Stimulated activated memory B cell treated with anti-CD40 and anti-IgM and Interleukin-4, amounts not matched to agents 10 μg/mL and 1 μg/mL and 100 μg/mL, for 72 hours (primary cell): ENCODE measurements around the gene PGBD5.

Experiments used
- ATAC-seq: fragments of 150-1000 bp; cut with Tn5 transposase; 2 replicates; pipeline ENCODE4 v1.10.0; 2021
- H3K27ac Mint-ChIP-seq: one replicate; pipeline ENCODE4 v1.8.0; 2022; ENCODE audit warnings: mild to moderate bottlenecking, mixed read lengths
- H3K27me3 Mint-ChIP-seq: one replicate; pipeline ENCODE4 v1.8.0; 2022; ENCODE audit warnings: mixed read lengths
- H3K36me3 Mint-ChIP-seq: one replicate; pipeline ENCODE4 v1.8.0; 2022; ENCODE audit warnings: mixed read lengths
- H3K4me1 Mint-ChIP-seq: one replicate; pipeline ENCODE4 v1.8.0; 2022; ENCODE audit warnings: mixed read lengths
- H3K4me3 Mint-ChIP-seq: one replicate; pipeline ENCODE4 v1.8.0; 2022; ENCODE audit warnings: mild to moderate bottlenecking, moderate library complexity, mixed read lengths
- H3K9me3 Mint-ChIP-seq: one replicate; pipeline ENCODE4 v1.8.0; 2022; ENCODE audit warnings: mixed read lengths

PGBD5 gene

DNA sequence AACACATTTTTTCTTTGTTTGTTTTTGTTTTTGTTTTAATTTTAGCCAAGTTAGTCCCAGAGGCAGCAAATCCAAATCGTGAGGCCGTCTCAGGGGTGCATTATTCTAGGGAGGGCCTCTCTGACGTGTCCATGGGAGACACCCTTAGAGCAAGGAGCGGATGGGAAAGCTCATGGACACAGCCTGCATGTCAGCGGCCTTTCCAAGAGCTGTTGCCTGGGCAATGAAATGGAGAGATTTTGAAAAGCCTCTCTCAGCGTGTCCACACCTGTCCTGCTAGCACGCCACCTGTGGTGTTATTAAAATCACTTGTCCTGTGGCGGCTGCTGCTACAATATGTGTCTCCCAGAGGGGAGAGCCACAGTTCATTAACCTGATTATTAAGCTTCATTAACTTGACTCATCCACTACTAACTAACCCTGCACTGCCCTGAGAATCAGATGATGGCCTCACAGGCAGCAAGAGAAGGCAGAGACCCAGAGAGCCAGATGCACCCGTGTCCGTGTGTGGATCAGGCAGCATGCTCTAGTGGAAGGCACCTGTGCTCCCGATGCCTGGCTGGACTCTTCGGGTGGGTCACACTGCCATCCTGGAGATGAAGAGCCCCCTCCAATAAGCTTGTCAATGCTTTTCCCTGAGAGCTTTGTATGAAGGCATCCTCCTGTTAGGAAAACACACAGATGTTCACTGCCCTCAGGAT is 133.3 kb downstream of the PGBD5 start:
- Mint-ChIP-seq H3K4me3 (peak overlapping the region; percentile 21), H3K27ac (peak overlapping the region; percentile 68), H3K9me3 (no peaks in the 10 kb centered on the region), H3K27me3 (no peaks in the 10 kb centered on the region), H3K36me3 (no peaks in the 10 kb centered on the region), H3K4me1 (peaks cover 42% of the 10 kb centered on the region)
- no peak for ATAC-seq

DNA sequence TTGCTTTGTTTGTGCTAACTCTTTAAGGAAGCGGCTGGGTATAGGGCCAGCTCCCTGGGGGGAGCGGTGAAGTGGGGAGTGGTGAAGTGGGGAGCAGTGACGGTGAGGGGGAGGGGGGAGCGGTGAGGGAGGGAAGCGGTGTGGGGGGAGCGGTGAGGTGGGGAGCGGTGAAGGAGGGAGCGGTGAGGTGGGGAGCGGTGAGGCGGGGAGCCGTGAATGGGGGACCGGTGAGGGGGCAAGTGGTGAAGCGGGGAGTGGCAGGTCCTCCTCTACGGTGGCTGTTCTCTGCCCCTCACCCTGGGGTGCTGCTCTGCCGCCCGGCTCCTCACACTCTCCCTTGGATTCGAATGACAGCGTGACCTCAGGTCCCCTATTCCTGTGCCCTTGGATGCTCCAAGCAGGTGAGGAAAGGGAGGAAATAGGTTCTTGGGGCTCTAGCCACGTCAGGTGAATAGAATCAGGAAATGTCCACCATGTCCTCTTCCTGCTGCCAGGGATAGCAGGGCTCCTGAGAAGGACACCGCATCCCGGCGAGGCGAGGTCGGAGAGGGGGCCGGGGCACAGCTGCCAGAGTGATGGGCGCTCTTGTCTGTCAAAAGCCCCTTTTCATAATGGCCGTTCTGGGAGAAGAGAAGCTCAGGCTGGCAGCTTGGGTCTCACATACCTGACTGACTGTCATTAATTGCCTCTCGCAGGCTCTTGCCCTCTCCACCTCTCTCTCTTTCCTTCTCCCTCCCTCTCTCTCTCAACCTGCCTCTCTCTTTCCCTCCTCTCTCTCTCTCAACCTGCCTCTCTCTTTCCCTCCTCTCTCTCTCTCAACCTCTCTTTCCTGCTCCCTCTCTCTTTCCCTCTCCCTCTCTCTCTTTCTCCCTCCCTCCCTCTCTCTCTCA is 134.2 kb downstream of the PGBD5 start:
- Mint-ChIP-seq H3K4me3 (peak overlapping the region; percentile 73), H3K4me1 (peaks cover 42% of the 10 kb centered on the region), H3K36me3 (no peaks in the 10 kb centered on the region), H3K27me3 (no peaks in the 10 kb centered on the region), H3K9me3 (no peaks in the 10 kb centered on the region), H3K27ac (peak overlapping the region; percentile 68)
- peak; percentile 77 for ATAC-seq

DNA sequence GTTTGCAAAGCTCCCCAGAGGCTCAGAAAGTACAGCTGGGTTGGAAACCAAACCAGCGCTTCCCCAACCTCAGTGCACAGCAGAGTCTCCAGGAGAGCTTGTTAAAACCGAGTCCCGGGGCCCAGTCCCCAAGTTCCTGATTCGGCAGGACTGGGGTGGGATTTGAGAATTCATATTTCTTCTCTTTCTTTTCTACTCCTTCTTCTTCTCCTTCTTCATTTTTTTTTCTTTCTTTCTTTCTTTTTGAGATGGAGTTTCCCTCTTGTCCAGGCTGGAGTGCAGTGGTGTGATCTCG is 136.8 kb downstream of the PGBD5 start:
- H3K27me3 Mint-ChIP-seq: no peaks in the 10 kb centered on the region
- peaks cover 8% of the 10 kb centered on the region for H3K36me3 Mint-ChIP-seq
- H3K9me3 Mint-ChIP-seq: no peaks in the 10 kb centered on the region
- H3K4me3 Mint-ChIP-seq: no peak overlapping the region
- no peak for ATAC-seq
- H3K4me1 Mint-ChIP-seq: peaks cover 42% of the 10 kb centered on the region
- H3K27ac Mint-ChIP-seq: no peak overlapping the region

DNA sequence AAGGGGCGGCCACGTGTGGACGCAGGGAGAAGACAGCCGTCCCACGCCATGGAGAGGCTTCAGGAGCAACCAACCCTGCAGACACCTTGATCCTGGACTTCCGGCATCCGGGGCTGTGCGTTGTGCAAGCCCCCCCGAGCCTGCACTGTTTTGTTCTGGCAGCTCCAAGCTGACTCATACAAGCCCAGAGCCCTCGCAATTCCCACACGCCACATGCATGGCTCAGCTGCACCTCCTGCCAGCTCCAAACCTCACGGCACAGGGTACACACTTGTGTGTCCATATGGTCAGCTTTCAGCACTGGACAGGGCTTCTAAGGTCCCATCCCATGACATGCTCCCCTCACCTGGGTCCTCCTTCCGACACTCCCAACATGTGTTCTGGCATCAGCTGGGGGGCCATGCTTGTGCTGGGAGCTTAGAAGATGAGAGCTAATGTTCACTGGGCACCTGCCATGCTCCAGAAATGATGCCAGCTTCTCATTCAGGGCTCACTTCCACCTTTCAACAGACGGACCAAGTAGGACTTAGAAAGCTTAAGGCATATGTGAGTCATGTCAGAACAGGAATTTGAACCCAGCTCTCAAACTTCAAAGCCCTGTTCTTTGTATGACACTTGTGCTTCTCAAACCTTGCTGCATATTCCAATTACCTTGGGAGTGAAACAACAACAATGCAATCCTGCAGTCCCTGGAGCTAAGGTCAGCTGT is 137.3 kb downstream of the PGBD5 start:
- ATAC-seq: no peak
- Mint-ChIP-seq H3K4me3 (no peak overlapping the region), H3K9me3 (no peaks in the 10 kb centered on the region), H3K27me3 (no peaks in the 10 kb centered on the region), H3K4me1 (peaks cover 42% of the 10 kb centered on the region), H3K36me3 (peaks cover 9% of the 10 kb centered on the region), H3K27ac (no peak overlapping the region)

DNA sequence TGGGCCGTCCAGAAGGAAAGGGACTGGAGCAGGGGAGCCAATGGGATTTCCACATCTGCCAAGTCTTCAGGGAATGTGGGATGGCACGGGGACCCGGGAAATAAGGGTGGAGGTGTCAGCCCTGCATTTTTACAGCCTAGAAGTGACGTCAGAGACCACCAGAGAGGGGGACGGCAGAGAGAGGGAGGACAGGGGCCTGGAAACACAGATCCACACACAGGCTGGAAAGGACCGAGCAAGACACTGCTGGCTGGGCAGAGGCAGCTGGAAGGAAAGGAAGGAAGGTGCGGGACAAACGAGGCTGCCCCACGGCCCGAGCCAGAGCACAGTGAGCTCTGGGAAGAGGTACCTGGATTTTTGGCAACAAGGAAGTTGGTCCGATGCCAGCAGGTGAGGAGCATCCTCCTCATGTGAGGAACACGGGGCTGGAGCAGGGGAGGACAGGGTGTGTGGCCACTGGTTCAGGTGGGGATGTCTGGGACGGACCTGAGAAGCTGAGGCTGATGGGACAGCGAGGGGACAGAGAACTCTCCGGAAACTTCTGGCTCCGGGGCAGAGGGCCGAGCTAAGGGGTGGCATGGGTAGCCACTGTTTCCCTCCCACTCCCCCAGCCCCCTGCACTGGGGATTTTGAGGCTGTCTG is 138.3 kb downstream of the PGBD5 start:
- no peak for ATAC-seq
- Mint-ChIP-seq H3K4me3 (no peak overlapping the region), H3K27ac (no peak overlapping the region)

DNA sequence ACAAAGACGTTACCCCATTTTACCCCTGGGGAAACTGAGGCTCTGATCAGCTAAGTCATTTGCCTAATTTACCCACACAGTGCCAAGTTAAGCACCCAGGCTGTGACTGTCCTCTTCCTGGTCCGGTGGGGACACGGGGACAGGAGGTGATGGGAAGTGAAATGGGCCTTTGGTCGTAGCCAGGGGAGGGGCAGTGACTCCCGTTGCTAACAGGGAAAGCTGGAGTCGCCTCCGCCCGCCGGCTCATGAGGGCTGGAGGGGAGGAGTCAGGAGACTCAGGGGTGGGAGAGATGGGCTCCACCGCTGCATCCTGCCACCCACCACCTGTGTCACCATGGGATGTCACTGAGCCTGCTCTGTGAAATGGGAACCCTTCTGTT is 139.3 kb downstream of the PGBD5 start:
- Mint-ChIP-seq H3K9me3 (no peaks in the 10 kb centered on the region), H3K27me3 (no peaks in the 10 kb centered on the region), H3K27ac (no peak overlapping the region), H3K4me1 (peaks cover 39% of the 10 kb centered on the region), H3K4me3 (no peak overlapping the region), H3K36me3 (peaks cover 14% of the 10 kb centered on the region)
- ATAC-seq: no peak

More for the DNA sequence above, 138.3 kb downstream of the PGBD5 start:
- H3K27me3 Mint-ChIP-seq: no peaks in the 10 kb centered on the region
- H3K36me3 Mint-ChIP-seq: peaks cover 9% of the 10 kb centered on the region
- no peaks in the 10 kb centered on the region for H3K9me3 Mint-ChIP-seq
- H3K4me1 Mint-ChIP-seq: peaks cover 41% of the 10 kb centered on the region

DNA sequence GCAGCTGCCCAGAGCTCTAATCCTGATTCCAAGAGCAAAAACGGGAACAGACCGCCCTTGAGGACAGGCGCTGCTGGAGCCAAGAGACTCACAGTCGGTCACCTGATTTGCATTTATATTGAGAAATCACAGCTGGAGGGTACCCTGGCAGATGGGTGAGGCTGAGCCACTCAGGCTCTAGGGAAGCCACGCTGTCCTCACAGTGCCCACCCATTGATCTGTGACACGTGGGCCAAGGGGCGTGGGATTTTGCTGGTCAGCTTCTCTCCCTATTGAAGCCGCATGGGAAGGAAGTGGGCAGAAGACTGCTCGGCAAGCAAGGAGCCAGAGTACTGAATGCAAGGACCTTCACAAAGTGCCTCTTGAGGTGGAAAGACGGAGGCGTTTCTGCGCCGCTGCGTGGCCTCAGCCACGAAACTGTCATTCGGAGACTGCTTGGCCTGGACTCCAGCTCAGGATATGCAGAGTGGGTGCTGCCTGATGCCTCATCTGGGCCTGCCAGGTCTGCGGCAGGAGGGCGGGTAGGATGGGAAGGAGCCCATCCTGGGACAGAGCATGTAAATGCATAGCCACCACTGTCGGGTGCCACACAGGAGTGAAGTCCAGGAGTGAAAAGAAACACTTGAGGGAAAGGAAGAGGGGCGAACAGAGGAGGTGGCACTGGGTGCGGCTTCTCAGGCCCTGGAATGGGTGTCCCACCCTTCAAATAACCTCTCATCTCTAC is 139.8 kb downstream of the PGBD5 start:
- H3K4me3 Mint-ChIP-seq: no peak overlapping the region
- peaks cover 15% of the 10 kb centered on the region for H3K36me3 Mint-ChIP-seq
- no peak overlapping the region for H3K27ac Mint-ChIP-seq
- ATAC-seq: no peak
- H3K9me3 Mint-ChIP-seq: no peaks in the 10 kb centered on the region
- H3K4me1 Mint-ChIP-seq: peaks cover 39% of the 10 kb centered on the region
- H3K27me3 Mint-ChIP-seq: no peaks in the 10 kb centered on the region

DNA sequence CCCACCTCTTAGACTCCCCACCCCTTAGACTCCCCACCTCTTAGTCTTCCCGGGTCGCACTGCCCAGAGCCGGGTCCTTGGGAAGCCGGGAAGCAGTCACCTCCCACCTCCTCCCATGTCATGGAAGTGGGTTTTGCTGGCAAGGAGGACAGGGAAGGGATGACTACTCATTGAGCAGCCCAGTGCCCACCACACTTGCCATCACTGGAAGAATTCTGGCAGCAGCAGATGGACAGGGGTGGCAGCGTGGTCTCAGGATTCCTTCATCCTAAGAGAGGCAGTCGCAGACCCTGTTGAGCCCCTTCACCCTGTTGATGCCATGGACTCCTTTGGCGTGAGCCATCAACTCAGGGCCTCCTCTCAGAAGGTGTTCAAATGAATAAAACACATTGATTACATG is 140.8 kb downstream of the PGBD5 start:
- Mint-ChIP-seq H3K4me1 (peaks cover 40% of the 10 kb centered on the region), H3K36me3 (peaks cover 22% of the 10 kb centered on the region), H3K9me3 (no peaks in the 10 kb centered on the region), H3K27me3 (no peaks in the 10 kb centered on the region), H3K27ac (no peak overlapping the region), H3K4me3 (no peak overlapping the region)
- no peak for ATAC-seq

DNA sequence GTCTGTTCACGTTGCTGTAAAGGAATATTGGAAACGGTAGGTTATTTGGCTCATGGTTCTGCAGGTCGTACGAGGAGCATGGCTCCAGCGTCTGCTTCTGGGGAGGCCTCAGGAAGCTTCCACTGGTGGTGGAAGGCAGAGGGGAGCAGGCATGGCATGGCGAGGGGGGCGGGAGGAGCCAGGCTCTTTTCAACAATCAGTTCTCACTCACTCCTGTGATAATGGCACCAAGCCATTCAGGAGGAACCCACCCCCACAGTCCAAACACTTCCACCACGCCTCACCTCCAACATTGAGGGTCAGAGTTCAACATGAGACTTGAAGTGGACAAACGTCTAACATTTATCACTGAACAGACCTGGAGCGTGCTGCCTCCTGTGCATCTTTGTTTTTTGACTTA is 141.2 kb downstream of the PGBD5 start:
- no peaks in the 10 kb centered on the region for H3K9me3 Mint-ChIP-seq
- no peaks in the 10 kb centered on the region for H3K27me3 Mint-ChIP-seq
- peaks cover 40% of the 10 kb centered on the region for H3K4me1 Mint-ChIP-seq
- no peak overlapping the region for H3K27ac Mint-ChIP-seq
- no peak for ATAC-seq
- H3K4me3 Mint-ChIP-seq: no peak overlapping the region
- peaks cover 27% of the 10 kb centered on the region for H3K36me3 Mint-ChIP-seq

DNA sequence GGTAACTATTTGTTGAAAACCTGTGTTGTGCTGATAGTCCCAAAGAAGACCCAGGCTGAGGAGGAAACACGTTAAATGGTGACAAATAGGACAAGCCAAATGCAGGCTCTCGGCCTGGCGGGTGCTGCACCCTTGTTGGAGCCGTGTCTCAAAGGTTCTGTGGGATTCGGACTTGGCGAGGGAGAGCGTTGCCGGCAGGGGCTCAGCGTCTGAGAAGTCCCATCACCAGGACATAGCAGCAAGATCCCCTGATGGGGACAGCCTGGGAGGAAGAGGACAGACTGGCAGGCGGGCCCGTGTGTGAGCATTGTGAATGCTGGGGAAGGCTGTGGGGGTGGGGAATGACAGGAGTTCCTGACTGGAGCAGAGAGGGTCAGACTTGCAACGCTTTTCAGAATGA is 142.5 kb downstream of the PGBD5 start:
- Mint-ChIP-seq H3K9me3 (no peaks in the 10 kb centered on the region), H3K27me3 (no peaks in the 10 kb centered on the region), H3K4me1 (peaks cover 31% of the 10 kb centered on the region), H3K4me3 (no peak overlapping the region), H3K27ac (peak overlapping the region; percentile 6), H3K36me3 (peaks cover 39% of the 10 kb centered on the region)
- no peak for ATAC-seq

DNA sequence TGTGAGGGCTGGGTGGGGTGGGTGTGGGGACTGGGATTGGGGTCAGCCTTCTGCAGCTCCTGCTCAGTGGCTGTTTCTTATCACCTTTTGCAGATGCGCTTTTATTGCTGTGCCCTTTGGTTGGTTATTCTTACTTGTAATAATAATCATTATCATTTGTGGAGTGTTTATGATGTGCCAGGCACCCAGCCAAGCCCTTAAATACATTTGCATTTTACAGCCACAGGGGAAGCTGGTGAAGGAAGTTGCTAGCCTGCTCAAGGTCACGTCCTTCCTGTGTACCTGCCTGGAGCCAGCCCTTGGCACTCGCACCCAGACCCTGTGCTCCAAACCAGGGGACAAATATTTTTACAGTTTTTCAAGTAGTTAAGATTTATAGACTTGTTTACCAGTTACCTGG is 144.0 kb downstream of the PGBD5 start:
- Mint-ChIP-seq H3K4me3 (no peak overlapping the region), H3K4me1 (peaks cover 42% of the 10 kb centered on the region), H3K27ac (peak overlapping the region; percentile 56), H3K9me3 (no peaks in the 10 kb centered on the region), H3K36me3 (peaks cover 53% of the 10 kb centered on the region), H3K27me3 (no peaks in the 10 kb centered on the region)
- ATAC-seq: peak; percentile 69

DNA sequence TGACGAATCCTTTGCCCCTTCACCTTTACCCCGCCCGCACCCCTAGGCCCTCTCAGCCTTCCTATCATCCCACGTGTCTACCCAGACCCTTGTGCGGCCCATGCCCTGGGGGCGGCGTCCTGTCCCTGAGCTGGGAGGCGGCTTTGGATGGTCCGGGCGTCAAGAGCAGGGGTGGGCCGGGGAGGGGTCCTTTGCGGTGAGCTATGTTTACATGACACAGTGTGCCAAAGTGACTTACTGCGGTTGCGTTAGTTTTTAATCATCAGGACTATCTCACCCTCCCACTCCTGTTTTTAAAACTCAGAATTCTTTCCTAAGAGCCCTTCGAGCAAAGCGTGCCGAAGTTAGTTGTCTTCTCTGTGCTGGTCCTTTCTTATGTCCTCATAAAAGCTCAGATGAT is 144.6 kb downstream of the PGBD5 start:
- no peak for ATAC-seq
- Mint-ChIP-seq H3K27ac (no peak overlapping the region), H3K27me3 (no peaks in the 10 kb centered on the region), H3K9me3 (no peaks in the 10 kb centered on the region), H3K4me1 (peaks cover 48% of the 10 kb centered on the region), H3K36me3 (peaks cover 59% of the 10 kb centered on the region), H3K4me3 (no peak overlapping the region)

DNA sequence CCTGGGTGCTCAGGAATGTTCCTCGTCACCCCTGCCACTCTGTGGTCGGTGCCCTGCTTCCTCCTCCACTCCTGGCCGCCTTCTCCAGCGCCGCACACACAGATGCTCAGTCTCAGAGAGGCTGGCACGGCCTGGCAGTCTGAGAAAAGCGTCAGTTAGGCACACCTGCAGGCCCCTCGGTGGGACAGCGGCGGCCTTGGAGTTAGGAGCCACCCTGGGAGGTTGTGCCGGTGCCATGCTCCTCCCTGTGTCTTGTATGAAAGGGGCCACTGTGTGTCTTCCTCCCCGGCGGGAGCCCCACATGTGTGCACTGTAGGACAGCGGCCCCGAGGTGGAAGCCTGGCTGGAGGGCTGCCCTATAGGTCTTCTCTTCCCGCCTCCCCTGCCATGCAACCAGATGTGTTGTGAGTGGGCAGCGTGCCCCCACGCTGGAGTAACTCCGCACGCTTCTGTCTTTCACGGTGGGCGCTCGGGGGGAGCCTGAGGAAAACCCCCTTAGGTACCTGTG is 145.2 kb downstream of the PGBD5 start:
- peaks cover 53% of the 10 kb centered on the region for H3K4me1 Mint-ChIP-seq
- H3K27me3 Mint-ChIP-seq: no peaks in the 10 kb centered on the region
- no peaks in the 10 kb centered on the region for H3K9me3 Mint-ChIP-seq
- H3K27ac Mint-ChIP-seq: no peak overlapping the region
- H3K36me3 Mint-ChIP-seq: peaks cover 62% of the 10 kb centered on the region
- no peak overlapping the region for H3K4me3 Mint-ChIP-seq
- no peak for ATAC-seq

DNA sequence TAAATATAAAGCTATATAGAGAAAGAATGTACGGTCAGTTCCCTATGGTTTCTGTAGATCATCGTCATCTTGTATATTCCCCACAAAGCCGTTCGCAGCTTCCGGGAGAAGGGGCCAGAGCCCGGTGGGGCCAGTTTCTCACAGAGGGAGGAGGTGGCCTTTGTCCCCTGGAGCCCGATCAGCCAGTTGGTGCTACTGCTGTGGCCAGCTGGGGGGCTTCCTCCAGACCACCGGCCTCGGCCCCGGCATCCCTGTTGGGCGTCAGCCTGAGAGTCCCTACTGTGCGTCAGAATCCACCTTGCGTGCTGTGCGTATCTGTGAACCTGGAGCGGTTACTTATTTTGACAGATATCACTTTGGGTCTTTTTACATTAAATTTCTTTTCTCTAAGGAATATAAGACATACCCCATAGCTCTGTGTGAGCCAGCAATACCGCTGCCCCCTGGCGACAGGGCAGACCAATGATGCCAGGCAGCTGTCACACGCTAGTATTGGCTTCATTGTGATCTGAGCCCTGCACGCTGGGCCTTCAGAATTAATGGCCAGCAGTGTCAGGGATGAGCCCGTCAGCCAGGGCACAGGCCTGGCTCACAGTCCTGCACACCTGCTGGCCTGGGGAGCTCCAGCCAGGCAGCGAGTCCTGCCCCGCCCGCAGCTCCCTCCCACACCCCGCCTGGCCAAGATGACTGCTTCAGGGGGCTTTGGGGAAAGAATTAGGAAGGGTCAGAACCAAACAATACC is 145.9 kb downstream of the PGBD5 start:
- peaks cover 62% of the 10 kb centered on the region for H3K36me3 Mint-ChIP-seq
- no peak overlapping the region for H3K4me3 Mint-ChIP-seq
- ATAC-seq: no peak
- no peaks in the 10 kb centered on the region for H3K27me3 Mint-ChIP-seq
- H3K4me1 Mint-ChIP-seq: peaks cover 53% of the 10 kb centered on the region
- peak overlapping the region; percentile 57 for H3K27ac Mint-ChIP-seq
- no peaks in the 10 kb centered on the region for H3K9me3 Mint-ChIP-seq
